ENCODE data around the gene UQCR10.

The UQCR10 gene

GRCh38 chr22:29738118-29738815 lies 28.9 kb upstream of the UQCR10 start:
- no peak for ATAC-seq
- TF ChIP-seq GLIS3 (CRISPR knock-in tag; IDR thresholded peaks at IDR 0.05) (no peak), ISL1 (CRISPR knock-in tag; IDR thresholded peaks at IDR 0.05) (no peak), PPARA (CRISPR knock-in tag; IDR thresholded peaks at IDR 0.05; ENCODE audit: borderline replicate concordance) (no peak), POU6F1 (CRISPR knock-in tag; IDR thresholded peaks at IDR 0.05; ENCODE audit: borderline replicate concordance, low read depth) (no peak), TCF4 (CRISPR knock-in tag; IDR thresholded peaks at IDR 0.05; ENCODE audit: borderline replicate concordance) (no peak), ZFP30 (CRISPR knock-in tag; IDR thresholded peaks at IDR 0.05) (no peak), BACH2 (CRISPR knock-in tag; IDR thresholded peaks at IDR 0.05; ENCODE audit: borderline replicate concordance) (no peak), ESRRG (CRISPR knock-in tag; IDR thresholded peaks at IDR 0.05) (no peak), CSDC2 (CRISPR knock-in tag; IDR thresholded peaks at IDR 0.05) (no peak), ZNF8 (CRISPR knock-in tag; IDR thresholded peaks at IDR 0.05) (no peak), TOX (CRISPR knock-in tag; IDR thresholded peaks at IDR 0.05; ENCODE audit: borderline replicate concordance) (no peak), ZC3H10 (CRISPR knock-in tag; IDR thresholded peaks at IDR 0.05) (no peak), CREB5 (CRISPR knock-in tag; IDR thresholded peaks at IDR 0.05; ENCODE audit: low read depth) (no peak), OSR1 (CRISPR knock-in tag; IDR thresholded peaks at IDR 0.05) (no peak), ARNTL (CRISPR knock-in tag; IDR thresholded peaks at IDR 0.05; ENCODE audit: borderline replicate concordance, low read depth) (no peak), ZNF70 (CRISPR knock-in tag; IDR thresholded peaks at IDR 0.05) (no peak)
- TF ChIP-seq, protein P1, sequence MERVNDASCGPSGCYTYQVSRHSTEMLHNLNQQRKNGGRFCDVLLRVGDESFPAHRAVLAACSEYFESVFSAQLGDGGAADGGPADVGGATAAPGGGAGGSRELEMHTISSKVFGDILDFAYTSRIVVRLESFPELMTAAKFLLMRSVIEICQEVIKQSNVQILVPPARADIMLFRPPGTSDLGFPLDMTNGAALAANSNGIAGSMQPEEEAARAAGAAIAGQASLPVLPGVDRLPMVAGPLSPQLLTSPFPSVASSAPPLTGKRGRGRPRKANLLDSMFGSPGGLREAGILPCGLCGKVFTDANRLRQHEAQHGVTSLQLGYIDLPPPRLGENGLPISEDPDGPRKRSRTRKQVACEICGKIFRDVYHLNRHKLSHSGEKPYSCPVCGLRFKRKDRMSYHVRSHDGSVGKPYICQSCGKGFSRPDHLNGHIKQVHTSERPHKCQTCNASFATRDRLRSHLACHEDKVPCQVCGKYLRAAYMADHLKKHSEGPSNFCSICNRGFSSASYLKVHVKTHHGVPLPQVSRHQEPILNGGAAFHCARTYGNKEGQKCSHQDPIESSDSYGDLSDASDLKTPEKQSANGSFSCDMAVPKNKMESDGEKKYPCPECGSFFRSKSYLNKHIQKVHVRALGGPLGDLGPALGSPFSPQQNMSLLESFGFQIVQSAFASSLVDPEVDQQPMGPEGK (CRISPR knock-in tag; IDR thresholded peaks at IDR 0.05; ENCODE audit: borderline replicate concordance) = no peak
- TF ChIP-seq, protein P2, sequence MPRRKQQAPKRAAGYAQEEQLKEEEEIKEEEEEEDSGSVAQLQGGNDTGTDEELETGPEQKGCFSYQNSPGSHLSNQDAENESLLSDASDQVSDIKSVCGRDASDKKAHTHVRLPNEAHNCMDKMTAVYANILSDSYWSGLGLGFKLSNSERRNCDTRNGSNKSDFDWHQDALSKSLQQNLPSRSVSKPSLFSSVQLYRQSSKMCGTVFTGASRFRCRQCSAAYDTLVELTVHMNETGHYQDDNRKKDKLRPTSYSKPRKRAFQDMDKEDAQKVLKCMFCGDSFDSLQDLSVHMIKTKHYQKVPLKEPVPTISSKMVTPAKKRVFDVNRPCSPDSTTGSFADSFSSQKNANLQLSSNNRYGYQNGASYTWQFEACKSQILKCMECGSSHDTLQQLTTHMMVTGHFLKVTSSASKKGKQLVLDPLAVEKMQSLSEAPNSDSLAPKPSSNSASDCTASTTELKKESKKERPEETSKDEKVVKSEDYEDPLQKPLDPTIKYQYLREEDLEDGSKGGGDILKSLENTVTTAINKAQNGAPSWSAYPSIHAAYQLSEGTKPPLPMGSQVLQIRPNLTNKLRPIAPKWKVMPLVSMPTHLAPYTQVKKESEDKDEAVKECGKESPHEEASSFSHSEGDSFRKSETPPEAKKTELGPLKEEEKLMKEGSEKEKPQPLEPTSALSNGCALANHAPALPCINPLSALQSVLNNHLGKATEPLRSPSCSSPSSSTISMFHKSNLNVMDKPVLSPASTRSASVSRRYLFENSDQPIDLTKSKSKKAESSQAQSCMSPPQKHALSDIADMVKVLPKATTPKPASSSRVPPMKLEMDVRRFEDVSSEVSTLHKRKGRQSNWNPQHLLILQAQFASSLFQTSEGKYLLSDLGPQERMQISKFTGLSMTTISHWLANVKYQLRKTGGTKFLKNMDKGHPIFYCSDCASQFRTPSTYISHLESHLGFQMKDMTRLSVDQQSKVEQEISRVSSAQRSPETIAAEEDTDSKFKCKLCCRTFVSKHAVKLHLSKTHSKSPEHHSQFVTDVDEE (CRISPR knock-in tag; IDR thresholded peaks at IDR 0.05) = no peak

GRCh38 chr22:29739346-29739875 lies 27.8 kb upstream of the UQCR10 start:
- no peak for ATAC-seq
- TF ChIP-seq GLIS3 (CRISPR knock-in tag; IDR thresholded peaks at IDR 0.05) (no peak), PPARA (CRISPR knock-in tag; IDR thresholded peaks at IDR 0.05; ENCODE audit: borderline replicate concordance) (no peak), OSR1 (CRISPR knock-in tag; IDR thresholded peaks at IDR 0.05) (no peak), ZNF8 (CRISPR knock-in tag; IDR thresholded peaks at IDR 0.05) (no peak), ZNF565 (CRISPR knock-in tag; conservative IDR thresholded peaks at IDR 0.05; ENCODE audit: low read depth) (no peak), TCF4 (CRISPR knock-in tag; IDR thresholded peaks at IDR 0.05; ENCODE audit: borderline replicate concordance) (no peak), ZC3H10 (CRISPR knock-in tag; IDR thresholded peaks at IDR 0.05) (no peak), BACH2 (CRISPR knock-in tag; IDR thresholded peaks at IDR 0.05; ENCODE audit: borderline replicate concordance) (no peak), ARNTL (CRISPR knock-in tag; IDR thresholded peaks at IDR 0.05; ENCODE audit: borderline replicate concordance, low read depth) (no peak), TOX (CRISPR knock-in tag; IDR thresholded peaks at IDR 0.05; ENCODE audit: borderline replicate concordance) (no peak), SNAI2 (CRISPR knock-in tag; IDR thresholded peaks at IDR 0.05) (no peak), CREB5 (CRISPR knock-in tag; IDR thresholded peaks at IDR 0.05; ENCODE audit: low read depth) (no peak), ZFP30 (CRISPR knock-in tag; IDR thresholded peaks at IDR 0.05) (no peak)
- TF ChIP-seq, protein P1 (CRISPR knock-in tag; IDR thresholded peaks at IDR 0.05; ENCODE audit: borderline replicate concordance) = no peak
- TF ChIP-seq, protein P2 (CRISPR knock-in tag; IDR thresholded peaks at IDR 0.05) = no peak
- TF ChIP-seq, protein P3, sequence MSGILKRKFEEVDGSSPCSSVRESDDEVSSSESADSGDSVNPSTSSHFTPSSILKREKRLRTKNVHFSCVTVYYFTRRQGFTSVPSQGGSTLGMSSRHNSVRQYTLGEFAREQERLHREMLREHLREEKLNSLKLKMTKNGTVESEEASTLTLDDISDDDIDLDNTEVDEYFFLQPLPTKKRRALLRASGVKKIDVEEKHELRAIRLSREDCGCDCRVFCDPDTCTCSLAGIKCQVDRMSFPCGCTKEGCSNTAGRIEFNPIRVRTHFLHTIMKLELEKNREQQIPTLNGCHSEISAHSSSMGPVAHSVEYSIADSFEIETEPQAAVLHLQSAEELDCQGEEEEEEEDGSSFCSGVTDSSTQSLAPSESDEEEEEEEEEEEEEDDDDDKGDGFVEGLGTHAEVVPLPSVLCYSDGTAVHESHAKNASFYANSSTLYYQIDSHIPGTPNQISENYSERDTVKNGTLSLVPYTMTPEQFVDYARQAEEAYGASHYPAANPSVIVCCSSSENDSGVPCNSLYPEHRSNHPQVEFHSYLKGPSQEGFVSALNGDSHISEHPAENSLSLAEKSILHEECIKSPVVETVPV (CRISPR knock-in tag; IDR thresholded peaks at IDR 0.05) = no peak

Data from SK-N-SH treated with all-trans-retinoic acid at 6 μM for 48 hours (cell line).